ENCODE data around the gene PERM1.
"Not testable (repeated sequence)": the region's sequence is repeated elsewhere in the genome, so short reads cannot be mapped to it uniquely, and the experiment has no call there.

The PERM1 gene

DNA sequence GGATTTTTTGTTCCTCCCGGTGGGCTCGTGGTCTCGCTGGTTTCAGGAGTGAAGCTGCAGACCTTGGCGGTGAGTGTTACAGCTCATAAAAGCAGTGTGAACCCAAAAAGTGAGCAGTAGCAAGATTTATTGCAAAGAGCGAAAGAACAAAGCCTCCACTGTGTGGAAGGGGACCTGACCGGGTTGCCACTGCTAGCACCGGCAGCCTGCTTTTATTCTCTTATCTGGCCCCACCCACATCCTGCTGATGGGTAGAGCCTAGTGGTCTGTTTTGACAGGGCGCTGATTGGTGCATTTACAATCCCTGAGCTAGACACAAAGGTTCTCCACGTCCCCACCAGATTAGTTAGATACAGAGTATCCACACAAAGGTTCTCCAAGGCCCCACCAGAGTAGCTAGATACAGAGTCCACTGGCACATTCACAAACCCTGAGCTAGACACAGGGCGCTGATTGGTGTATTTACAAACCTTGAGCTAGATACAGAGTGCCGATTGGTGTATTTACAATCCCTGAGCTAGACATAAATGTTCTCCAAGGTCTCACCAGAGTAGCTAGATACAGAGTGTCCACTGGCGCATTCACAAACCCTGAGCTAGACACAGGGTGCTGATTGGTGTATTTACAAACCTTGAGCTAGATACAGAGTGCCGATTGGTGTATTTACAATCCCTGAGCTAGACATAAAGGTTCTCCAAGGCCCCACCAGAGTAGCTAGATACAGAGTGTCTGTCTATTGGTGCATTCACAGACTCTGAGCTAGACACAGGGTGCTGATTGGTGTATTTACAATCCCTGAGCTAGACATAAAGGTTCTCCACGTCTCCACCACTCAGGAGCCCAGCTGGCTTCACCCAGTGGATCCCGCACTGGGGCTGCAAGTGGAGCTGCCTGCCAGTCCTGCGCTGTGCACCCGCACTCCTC, 35.8 kb upstream of the PERM1 start:
- DNase-seq (ENCODE audit: low read depth), result not testable (repeated sequence)

DNA sequence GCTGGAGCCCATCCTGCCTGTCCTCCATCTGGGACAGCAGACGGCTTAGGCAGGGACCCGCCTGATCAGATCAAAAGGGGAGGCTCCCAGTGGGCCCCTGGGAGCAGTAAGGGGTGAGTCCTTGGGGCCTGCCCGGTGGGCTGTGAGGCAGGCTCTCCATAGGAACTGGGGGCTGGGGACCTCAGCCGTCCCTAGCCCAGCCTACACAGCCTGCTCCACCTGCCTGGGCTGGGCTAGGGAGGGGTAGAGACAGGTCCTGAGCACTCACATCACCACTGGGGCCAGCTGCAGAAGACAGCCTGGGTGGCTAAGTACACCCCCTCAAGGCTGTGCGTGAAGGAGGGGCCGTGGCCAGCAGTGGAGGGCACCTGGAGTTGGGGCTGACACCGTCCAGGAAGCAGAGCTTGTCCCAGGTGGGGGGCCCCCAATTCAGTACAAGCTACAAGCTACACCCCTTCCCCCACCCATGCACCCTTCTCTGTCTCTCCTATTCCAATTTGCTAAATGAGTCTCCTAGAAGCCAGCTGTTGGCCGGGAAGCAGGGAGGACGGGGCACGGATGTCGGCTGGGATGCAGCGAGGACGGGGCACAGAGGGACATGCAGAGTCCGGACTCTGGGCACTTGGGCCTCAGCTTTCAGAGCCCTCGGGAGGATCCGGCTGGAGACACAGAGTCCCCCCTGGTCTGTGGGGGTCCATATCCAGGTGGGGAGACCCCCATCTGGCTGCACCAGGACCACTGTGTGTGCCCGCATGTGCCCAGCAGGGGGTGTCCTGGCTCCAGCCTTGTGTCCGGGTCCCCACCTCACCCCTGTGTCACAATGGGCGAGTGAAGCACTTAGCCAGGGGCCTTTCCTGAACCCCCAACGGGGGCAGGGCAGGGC, 33.1 kb upstream of the PERM1 start:
- DNase-seq (ENCODE audit: low read depth), result no peak

DNA sequence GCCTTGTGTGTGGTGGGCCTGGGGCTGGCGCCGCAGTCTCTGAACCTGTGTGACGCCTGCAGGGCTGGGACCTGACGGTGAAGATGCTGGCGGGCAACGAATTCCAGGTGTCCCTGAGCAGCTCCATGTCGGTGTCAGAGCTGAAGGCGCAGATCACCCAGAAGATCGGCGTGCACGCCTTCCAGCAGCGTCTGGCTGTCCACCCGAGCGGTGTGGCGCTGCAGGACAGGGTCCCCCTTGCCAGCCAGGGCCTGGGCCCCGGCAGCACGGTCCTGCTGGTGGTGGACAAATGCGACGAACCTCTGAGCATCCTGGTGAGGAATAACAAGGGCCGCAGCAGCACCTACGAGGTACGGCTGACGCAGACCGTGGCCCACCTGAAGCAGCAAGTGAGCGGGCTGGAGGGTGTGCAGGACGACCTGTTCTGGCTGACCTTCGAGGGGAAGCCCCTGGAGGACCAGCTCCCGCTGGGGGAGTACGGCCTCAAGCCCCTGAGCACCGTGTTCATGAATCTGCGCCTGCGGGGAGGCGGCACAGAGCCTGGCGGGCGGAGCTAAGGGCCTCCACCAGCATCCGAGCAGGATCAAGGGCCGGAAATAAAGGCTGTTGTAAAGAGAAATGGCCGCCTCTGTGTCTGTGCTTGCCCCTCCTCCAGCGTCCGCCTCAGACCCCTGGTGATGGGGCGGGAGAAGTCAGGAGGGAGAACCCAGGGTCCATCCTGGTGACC, 32.2 kb upstream of the PERM1 start:
- DNase-seq (ENCODE audit: low read depth), result no peak

DNA sequence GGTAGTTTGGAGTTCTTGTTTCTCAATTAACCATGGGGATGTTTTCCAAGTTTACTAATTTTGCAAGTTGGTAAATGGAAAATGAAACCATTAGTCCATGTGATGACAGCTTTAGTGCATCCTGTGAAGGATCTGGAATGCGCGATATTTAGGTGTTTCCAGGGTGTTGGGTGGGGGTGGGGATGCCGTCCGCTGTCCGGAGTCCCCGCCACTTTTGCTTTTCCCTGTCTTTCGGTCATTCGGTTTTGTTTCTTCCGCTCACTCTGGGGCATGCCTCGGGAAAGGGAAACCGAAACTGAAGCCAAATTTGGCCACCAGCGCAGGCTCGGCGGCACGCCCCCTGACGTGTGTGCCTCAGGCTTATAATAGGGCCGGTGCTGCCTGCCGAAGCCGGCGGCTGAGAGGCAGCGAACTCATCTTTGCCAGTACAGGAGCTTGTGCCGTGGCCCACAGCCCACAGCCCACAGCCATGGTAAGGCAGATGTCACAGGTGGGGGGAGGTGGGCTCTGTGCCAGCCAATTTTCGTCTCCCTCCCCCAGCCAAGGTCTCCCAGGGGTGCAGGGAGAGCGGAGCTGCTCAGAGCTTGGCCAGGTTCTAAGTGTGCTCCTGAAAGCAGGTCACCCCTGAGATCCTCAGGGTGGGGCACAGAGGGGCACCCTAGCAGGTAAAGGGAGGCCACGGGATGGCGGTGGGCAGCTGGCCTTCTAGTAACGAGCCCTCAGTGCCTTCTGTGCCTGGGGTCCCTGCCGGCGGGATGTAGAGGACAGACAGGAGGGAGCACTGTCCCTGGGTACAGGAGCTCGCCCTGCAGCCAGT, 31.4 kb upstream of the PERM1 start, which contains the start of gene ISG15:
Gene ISG15 (plus strand): TSS at position 393 of the 817 bp plus-strand sequence. CDS start 77 bp downstream, at position 470.
- peak; percentile 87 for DNase-seq (ENCODE audit: low read depth)

DNA sequence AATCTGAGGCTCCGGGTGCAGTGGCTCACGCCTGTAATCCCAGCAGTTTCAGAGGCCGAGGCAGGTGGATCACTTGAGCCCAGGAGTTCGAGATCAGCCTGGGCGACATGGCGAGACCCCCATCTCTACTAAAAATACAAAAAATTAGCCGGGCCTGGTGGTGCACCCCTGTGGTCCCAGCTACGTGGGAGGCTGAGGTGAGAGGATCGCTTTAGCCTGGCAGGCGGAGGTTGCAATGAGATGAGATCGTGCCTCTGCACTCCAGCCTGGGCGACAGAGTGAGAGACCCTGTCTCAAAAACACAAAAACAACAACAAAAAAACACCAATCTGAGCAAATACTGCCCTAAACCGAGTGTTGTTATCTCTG, 30.8 kb upstream of the PERM1 start:
- DNase-seq (ENCODE audit: low read depth), result not testable (repeated sequence)

DNA sequence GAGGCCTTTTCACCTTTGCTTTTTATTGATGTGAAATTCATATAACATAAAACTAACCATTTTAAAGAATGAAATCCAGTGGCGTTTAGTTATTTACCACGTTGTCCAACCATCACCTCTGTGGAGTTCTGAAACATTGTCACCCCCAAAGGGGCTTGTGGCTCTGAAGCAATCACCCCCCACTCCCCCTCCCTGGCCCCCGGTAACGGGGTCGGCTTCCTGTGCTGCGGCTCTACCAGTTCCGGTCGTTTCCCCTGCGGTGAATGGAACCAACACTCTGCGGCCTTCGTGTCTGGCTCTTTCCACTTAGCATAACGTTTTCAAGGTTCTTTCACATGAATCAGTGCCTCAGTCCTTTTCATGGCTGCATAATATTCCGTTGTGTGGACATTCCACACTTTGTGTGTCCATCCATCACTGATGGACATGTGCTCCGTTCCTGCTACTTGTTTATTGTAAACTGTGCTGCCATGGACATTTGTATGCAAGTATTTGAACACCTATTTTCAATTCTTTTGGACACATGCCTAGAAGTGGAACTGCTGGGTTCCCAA, 29.6 kb upstream of the PERM1 start:
- no peak for DNase-seq (ENCODE audit: low read depth)

DNA sequence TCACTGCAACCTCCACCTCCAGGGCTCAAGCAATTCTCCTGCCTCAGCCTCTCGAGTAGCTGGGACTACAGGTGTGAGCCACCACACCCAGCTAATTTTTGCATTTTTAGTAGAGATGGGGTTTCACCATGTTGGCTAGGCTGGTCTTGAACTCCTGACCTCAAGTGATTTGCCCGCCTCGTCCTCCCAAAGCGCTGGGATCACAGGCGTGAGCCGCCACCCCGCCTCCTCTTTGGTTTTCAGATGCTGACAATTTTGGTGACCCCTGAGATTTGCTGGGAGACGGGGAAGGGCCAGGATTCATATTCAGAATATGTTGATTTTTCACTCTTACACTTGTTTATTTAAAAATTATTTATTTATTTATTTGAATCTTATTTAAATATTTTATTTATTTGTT, 28.2 kb upstream of the PERM1 start:
- not testable (repeated sequence) for DNase-seq (ENCODE audit: low read depth)

DNA sequence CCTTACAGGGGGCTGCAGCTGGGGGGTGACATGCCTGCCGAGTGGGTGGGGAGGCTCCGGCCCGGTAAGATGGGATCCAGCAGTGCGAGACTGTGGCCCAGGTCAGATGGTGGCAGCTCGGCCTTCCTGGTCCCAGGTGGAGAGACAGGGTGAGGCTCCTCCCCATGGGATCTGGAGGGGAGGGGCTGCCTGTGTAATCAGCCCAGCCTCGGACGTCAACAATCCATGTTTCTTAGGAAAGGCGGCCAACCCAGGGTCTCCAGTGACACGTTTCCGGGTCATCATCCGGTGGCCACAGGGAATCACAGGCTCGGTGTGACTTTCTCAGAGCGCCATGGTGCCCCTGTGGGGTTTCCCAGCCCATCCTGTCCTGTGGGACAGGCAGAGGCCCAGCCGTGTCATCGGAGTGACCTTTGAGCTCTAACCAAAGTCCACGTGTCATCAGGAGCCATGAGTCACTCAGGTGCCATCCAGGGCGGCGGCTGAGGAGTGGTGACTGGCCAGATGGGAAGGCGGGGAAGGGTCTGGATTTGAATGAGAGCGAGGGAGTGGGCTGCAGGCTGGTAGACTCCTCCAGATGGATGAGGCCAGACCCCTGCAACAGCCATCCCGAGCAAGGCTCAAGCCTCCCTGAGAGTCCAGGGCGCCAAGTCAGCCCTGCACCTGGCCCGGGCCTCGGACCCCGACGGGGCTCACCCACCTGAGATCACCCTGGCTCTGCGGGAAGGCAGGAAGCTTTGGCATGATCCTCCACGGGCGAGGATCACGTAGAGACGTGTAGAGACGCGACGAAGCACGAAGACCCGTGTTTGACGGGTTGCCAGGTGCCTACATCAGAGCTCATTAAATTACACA, 24.6 kb upstream of the PERM1 start:
- no peak for DNase-seq (ENCODE audit: low read depth)

DNA sequence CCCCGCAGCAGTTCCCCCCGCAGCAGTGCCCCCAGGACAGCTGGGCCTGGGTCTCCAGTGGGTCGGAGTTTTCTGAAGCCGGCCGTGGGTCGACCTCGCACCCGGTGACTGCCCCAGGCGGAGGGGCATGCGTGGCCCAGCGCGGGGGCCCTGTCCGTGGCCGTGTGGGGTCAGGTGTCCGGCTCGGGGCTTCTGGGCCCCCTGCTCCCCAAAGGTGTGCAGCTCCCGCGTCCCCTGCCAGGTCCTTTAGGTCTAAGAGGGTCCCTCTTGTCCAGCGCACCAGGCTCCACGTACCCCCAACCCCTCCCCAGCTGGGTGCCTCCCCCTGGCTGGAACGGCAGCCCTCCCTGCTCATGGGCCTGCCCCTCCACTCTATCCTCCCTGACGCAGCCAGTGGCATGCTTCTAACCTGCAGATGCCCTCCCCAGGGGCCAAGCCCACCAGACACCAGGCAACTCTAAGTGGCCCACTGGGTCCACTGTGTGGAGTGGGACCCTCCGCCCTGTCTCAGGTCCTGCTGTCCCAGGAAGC, 23.9 kb upstream of the PERM1 start:
- DNase-seq (ENCODE audit: low read depth), result no peak

DNA sequence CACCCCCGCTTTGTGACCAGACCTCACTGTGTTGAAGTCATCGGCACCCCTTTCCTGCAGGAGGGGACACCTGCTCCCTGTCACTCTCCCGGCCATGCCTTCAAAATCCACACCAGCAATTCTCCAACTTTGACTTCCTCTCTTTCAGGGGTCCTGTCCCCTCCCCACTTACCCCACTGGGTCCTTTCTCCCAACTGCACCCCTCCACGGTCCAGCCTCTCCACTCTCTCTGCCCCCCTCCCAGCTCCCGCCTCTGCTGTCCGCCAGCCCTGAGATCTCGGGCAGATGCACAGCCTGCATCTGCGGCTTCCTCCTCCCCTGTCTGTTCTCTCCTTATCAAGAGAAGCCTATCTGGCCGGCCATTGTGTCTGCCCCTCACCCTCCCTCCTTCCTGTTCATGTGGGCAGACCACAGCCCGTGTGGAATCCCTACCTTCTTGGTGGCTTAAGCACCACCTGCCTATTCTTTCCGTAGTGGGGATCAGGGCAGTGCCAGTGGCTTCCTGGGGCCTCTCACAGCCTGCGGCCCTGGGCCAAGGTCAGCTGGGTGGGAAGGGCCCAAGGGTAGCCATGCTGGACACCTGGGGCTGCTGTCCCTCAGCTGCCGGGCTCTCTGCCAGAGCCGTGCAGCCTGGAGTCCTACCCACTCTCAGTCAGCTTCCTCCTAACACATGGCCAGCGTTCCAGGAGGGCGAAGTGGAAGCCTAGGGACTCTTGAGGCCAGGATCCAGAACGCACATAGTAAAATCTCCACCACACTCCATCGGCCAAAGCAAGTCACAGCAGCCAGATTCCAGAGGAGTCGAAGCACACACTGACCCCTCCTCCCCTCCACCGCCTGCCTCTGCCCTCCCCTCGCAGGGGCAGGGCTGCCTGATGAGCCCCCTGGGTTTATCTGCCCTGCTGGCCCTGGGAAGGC, 23.1 kb upstream of the PERM1 start:
- DNase-seq (ENCODE audit: low read depth), result no peak

DNA sequence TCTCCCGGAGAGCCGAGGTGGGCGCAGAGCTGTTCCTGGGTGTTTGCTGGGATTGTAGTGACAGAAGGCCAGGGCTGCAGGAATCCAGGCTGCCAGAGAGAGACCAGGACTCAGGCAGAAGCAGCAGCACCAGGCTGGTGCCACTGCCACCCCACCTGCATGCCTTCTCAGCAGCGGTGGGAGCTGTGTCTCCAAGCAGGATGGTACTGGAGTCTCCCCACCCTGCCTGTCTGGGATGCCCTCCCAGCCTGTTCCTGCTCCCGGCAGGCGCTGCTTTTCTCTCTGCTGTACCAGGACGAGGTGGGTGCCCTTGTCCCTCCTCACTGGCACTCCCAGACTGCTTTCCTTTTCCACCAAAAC, 22.5 kb upstream of the PERM1 start:
- no peak for DNase-seq (ENCODE audit: low read depth)

DNA sequence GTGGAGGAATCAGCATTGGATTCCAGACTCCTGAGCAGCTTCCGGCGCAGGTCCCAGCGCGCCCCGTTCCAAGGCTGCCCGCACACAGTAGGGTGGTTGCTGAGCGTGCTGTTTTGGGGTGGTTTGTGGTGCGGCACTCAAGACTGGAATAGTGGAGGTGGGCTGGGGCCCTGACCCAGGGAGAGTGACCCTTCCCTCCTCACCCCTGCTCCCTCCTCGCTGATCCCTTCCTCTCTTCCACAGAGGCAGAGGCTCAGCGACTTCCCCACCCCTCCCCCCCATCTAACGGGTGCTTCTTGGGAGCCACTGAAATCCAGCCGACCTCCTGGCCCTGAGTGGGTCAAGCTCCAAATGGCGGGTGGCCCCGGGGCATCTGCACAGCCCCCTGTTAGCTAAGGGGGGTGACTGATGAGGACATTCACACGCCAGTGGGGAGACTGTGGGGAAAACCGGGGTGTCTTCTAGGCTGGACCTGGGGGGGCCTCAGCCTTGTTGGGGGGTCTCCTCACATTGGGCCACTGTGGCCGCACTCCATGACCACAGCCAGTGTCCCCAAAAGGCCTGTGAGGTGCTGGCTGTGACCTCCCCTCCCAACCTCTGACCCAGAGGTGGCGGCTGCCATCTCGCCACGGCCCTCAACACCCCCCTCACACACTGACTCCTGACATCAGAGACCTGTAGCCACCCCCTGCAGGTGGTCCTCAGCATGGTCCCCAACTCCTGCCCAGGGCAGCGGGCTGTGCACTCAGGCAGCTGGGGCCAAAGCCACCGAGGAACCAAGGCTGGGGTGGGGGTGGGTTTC, 21.9 kb upstream of the PERM1 start:
- DNase-seq (ENCODE audit: low read depth), result no peak

DNA sequence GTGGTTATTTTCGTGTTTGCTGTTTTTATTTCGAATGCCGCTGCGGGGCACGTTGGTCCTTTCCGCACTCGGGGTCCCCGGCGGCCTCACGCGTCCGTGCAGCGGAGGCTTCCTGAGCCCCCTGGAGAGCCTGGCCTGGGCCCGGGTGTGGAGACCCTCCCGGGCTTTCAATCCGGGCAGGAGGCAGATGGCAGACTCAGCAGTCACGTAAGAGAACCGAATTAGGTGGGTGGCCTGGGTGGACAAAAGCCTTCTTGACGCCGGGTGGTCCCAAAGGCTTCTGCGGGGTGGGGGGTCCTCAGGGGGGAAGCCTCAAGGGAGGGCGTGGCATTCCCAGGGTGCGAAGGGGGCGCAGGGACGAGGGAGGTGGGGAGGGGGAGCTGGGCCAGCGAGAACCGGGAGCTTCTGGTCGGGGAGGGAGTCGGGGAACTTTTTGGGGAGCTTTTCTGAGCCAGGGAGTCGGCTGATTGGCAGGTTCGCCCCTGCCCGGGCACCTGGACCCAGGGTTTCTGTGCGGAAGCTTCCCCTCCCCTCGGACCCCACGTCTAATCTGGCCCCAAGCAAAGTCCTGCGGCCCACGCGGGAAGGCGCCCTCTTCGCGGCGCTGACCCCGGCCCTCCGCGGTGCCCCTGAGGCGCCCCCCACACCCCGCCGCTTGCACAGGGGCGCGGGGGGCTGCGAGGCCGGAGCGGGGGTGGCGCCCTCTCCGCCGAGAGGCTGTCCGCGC, 19.3 kb upstream of the PERM1 start:
- DNase-seq (ENCODE audit: low read depth), result no peak

DNA sequence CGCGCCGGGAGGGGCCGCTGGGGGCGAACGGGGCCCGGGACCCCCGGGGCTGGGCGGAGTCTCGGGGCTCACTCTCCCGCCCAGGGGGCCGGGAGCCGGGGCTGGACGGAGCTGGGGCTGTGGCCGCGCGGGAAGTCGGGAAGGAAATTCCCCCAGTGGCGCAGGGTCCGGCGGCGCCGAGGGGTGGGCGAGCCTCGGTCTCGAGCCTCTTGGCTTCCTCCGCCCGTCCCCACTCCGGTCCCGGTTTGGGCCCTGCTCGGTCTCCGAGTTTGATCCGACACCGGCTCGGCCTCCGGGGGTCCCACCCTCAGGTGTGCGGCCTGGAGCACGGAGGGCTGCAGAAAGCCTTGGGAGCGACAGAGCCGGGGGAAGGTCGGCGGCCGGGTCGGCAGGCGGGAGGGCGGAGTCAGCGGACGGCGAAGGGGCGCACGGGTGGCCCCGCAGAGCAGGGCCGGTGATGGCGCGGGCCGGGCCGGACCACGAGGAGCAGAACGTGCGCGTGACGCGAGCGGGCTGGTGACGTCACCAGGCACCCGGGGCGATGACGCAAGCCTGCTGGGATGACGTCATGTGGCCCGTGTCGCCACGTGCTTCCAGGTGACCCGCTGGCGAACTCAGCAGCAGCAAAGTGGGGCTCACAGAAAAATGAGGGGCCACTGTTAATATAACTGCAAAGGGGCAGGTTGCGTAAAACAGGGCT, 18.6 kb upstream of the PERM1 start:
- DNase-seq (ENCODE audit: low read depth), result no peak

DNA sequence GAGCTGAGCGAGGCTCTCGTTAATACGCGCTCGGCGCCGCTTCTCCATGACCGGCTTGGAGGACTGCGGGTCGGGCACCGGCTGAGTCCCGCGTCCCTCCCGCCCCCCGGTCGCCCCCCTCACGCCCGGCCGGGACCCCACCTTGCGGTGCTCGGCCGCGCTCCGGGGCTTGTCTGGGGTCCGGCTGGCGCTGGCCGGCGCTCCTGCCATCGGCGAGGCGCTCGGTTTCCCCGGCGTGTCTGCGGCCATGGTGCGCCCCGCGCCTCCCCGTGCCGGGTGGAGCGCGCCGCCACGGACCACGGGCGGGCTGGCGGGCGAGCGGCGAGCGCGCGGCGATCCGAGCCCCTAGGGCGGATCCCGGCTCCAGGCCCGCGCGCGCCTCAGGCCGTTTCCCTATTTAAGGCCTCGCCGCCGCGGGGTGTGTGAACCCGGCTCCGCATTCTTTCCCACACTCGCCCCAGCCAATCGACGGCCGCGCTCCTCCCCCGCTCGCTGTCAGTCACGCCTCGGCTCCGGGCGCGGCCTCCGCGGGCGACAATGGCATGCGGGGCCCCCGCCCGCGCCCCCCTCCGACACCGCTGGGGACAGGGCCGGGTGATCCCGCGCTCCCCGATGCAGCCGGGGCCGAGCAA, 17.9 kb upstream of the PERM1 start, which contains the start of gene HES4:
Gene HES4 (minus strand): TSS at position 373 of the 632 bp plus-strand sequence. CDS start 124 bp downstream, at position 249.
- DNase-seq (ENCODE audit: low read depth), result no peak
